RKO (cell line): ENCODE data around the gene DHX15.

Source experiments
- DNase-seq: peaks from one replicate; pipeline ENCODE4 v3.0.0-alpha.2; 2016; ENCODE audit warnings: low spot score

DHX15 gene

GRCh38 chr4:24584211-24584850 is at the start of gene DHX15:
Gene DHX15 (minus strand): TSS chr4:24584554. CDS start chr4:24584393, 161 bp downstream.
- DNase-seq = peak; percentile 97

- DNase-seq = no peak
These were observed 47.7 kb upstream of the DHX15 start for GRCh38 chr4:24632011-24632410.

- peak; percentile 52 for DNase-seq
These were observed 46.6 kb upstream of the DHX15 start for GRCh38 chr4:24630937-24631336.

- DNase-seq = no peak
These were observed 40.7 kb upstream of the DHX15 start for GRCh38 chr4:24625091-24625490.

GRCh38 chr4:24624381-24624780 is 40.0 kb upstream of the DHX15 start:
- DNase-seq = no peak

DNA sequence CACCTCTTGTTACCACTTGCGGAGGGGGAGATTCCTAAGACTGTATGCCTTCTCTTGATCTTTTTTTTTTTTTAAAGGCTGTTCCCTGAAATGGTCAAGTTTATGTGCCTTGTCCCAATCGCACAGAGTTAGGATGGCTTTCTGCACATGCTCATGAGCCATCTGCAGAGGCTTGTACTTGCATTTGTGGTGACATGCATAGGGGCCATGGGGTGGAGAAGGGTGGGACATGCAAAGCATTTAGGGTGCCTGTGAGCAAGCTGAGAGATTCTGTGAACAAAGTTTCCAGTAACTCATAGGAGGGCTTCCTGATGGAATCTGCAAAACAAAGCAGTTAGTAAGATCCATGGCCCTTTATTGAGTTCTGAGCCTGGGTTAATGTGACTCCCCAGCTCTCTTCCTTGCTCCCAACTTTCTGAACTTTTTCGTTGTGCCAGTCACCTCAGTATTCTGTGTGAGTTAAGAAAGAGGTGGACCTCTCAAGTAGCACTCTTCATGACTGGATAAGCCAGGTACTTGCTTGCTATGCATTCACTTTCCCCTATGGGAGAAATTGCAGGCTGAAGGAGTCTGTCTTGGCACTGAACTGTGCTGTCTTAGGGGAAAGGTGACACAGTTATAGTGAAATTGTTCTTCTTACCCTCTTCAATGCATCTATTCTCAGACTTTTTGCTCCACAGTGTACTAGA is 37.9 kb upstream of the DHX15 start:
- no peak for DNase-seq

- no peak for DNase-seq
These were observed 31.6 kb upstream of the DHX15 start for GRCh38 chr4:24615977-24616376.

- no peak for DNase-seq
These were observed 30.5 kb upstream of the DHX15 start for GRCh38 chr4:24614881-24615280.

DNA sequence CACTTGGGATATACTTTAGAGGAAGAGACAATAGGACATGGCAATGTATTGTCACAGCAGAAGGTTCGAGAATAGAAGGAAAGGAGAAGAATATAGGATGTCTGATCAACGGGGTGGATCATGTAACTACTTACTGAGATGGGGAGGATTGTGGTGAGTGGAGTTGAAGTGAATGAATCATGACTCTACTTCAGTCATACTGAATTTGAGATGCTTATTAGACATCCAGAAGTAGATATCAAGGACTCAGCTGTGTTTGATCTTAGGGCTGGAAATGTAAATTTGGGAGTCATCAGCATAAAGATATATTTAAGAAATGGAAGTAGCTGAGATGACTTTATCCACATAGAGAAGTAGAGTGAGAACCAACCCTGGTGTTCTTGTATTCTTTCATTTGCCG is 29.1 kb upstream of the DHX15 start:
- DNase-seq = no peak

- DNase-seq = no peak
These were observed 27.2 kb upstream of the DHX15 start for GRCh38 chr4:24611575-24611974.

GRCh38 chr4:24607334-24607733 is 23.0 kb upstream of the DHX15 start:
- no peak for DNase-seq

- DNase-seq = no peak
These were observed 20.9 kb upstream of the DHX15 start for GRCh38 chr4:24605216-24605615.

GRCh38 chr4:24604558-24605214 is 20.3 kb upstream of the DHX15 start:
- no peak for DNase-seq

DNA sequence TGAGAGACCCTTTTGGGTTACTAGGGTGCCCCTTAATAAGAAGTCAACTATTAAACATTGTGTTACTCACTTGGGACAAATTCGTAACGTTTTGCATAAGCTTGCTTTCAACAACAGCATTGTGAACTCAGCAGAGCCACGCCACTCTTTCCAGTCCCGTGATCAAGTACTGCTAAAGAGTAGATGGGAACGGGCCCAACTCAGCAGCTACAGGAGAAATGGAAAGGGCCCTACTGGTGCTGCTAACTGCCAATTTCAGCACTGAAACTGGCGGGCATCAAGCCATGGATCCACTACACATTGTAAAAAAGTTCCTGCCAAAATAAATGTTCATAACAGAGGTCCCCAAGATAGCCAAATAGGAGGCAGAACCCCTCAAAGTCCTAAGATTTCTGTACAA is 19.0 kb upstream of the DHX15 start:
- no peak for DNase-seq

GRCh38 chr4:24601121-24601520 is 16.8 kb upstream of the DHX15 start:
- DNase-seq = no peak

- no peak for DNase-seq
These were observed 14.9 kb upstream of the DHX15 start for GRCh38 chr4:24599275-24599674.

DNA sequence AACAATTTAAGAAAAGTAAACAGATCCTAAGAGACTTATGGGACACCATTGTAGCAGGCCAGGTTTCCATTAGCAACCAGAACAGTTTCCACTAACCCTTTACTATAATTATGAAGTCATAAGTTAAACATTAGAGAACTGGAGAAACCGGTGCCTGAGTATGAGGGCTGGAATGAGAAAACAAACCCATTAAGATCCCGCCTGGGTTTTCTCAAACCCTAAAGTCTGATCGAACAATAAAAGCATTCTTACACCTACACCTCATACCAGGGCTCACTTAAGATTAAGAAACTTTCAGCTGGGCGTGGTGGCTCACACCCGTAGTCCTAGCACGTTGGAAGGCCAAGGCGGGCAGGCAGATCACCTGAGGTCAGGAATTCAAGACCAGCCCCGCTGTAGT is 13.7 kb upstream of the DHX15 start:
- no peak for DNase-seq

GRCh38 chr4:24595659-24596058 is 11.3 kb upstream of the DHX15 start:
- no peak for DNase-seq

- DNase-seq = no peak
These were observed 10.5 kb upstream of the DHX15 start for GRCh38 chr4:24594887-24595286.

- no peak for DNase-seq
These were observed 5.1 kb upstream of the DHX15 start for GRCh38 chr4:24589448-24589847.

DNA sequence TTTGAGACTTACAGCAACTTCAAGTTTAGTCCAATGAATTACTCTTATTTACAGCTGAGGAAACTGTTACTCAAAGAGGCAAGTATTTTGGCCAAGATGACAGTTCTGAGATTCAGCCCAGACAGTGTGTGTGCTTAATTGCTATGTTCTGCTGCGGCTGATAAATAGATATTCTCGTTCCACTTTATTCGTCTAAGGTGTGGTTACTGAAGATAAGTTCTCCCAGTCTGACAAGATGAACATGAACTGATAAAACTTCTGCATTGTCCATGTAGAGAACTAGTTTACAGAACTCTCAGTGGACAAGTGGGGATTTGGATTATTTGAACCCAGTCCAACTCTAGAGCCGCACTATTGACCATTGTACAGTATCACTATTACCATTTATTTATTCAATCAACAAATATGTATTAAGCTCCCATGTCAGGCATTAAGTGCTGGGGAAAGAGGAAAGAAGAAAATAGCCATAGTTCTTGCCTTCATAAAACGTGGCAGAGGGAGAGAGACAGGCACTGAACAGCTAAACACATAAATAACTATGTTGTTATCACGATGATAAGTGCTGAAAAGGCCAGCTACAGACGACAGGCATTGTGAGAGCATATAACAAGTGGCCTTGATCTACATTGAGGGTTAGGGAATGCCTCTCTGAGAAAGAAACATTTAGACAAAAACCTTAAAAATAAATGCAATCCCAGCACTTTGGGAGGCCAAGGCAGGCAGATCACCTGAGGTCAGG is 4.0 kb upstream of the DHX15 start:
- DNase-seq = no peak

DNA sequence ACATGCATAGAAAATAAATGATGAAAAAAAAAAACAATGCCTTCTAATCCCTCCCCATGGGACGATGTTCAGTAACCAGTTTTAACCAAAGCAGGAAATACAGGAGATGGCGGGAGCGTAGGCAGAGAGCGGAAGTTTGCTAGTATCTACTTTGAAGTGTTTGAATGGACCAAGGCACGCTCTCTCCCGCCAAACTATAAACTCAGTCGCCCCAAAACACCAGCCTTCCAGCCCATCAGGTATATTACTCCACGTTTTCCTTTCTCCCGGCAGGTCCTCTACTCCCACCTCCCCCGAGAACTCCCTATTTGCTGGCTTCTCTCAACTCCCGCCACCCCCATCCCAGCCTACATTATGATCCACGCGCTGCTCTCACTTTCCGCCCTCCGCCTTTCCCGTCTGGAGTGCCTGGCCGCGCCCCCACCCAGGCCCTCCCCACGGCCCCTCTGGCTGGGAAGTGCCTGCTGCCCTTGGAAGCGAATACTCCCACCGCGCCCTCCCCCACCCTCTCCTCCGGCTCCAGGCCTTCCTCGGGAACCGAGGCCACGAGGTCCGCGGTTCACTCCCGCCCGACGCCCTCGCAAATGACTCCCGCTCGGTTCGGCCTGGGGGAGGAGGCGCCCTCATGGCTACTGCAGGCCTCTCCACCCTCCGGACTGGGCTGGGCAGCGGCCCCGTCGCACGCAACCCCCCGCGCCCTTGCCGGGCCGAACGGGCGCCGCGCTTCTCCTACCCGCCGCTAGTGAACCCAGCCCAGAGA is 723 bp downstream of the DHX15 start:
- peak; percentile 74 for DNase-seq
